ENCODE results near the gene TRIOBP.

Gene TRIOBP

GRCh38 chr22:37759281-37759680 lies 62.4 kb downstream of the TRIOBP start:
- no peaks in the 10 kb centered on the region for H3K27me3 ChIP-seq (replicated peaks)
- no peak overlapping the region for H3K27ac ChIP-seq
- in situ Hi-C loops (cut with HindIII; ENCODE audit: low pct_ligation_motif_present, low sequenced_read_pairs): no loop called here
- peaks cover 69% of the 10 kb centered on the region for H3K36me3 ChIP-seq (replicated peaks)
- TF ChIP-seq CTCF (IDR thresholded peaks at IDR 0.05; ENCODE audit: low read depth, low read length, missing control alignments): no peak
- DNase-seq: no peak
- no peak overlapping the region for H3K4me3 ChIP-seq (ENCODE audit: low read depth, low read length)

GRCh38 chr22:37760152-37760551 lies 63.3 kb downstream of the TRIOBP start:
- no peak for DNase-seq
- no peak for TF ChIP-seq CTCF (IDR thresholded peaks at IDR 0.05; ENCODE audit: low read depth, low read length, missing control alignments)
- H3K4me3 ChIP-seq (ENCODE audit: low read depth, low read length): no peak overlapping the region
- in situ Hi-C loops (cut with HindIII; ENCODE audit: low pct_ligation_motif_present, low sequenced_read_pairs): no loop called here
- H3K27ac ChIP-seq: no peak overlapping the region
- no peaks in the 10 kb centered on the region for H3K27me3 ChIP-seq (replicated peaks)
- peaks cover 63% of the 10 kb centered on the region for H3K36me3 ChIP-seq (replicated peaks)

GRCh38 chr22:37762389-37762836 lies 65.6 kb downstream of the TRIOBP start:
- no peak overlapping the region for H3K4me3 ChIP-seq (ENCODE audit: low read depth, low read length)
- in situ Hi-C loops (cut with HindIII; ENCODE audit: low pct_ligation_motif_present, low sequenced_read_pairs): no loop called here
- no peak for TF ChIP-seq CTCF (IDR thresholded peaks at IDR 0.05; ENCODE audit: low read depth, low read length, missing control alignments)
- H3K27ac ChIP-seq: no peak overlapping the region
- H3K27me3 ChIP-seq (replicated peaks): no peaks in the 10 kb centered on the region
- no peak for DNase-seq
- H3K36me3 ChIP-seq (replicated peaks): peaks cover 62% of the 10 kb centered on the region

- Histone ChIP-seq H3K27me3 (replicated peaks) (no peaks in the 10 kb centered on the region), H3K4me3 (ENCODE audit: low read depth, low read length) (no peak overlapping the region), H3K27ac (no peak overlapping the region), H3K36me3 (replicated peaks) (peaks cover 62% of the 10 kb centered on the region)
- no peak for TF ChIP-seq CTCF (IDR thresholded peaks at IDR 0.05; ENCODE audit: low read depth, low read length, missing control alignments)
- DNase-seq: no peak
- in situ Hi-C loops (cut with HindIII; ENCODE audit: low pct_ligation_motif_present, low sequenced_read_pairs): no loop called here
These were observed 66.2 kb downstream of the TRIOBP start for GRCh38 chr22:37763012-37763411.

- in situ Hi-C loops (cut with HindIII; ENCODE audit: low pct_ligation_motif_present, low sequenced_read_pairs): no loop called here
- TF ChIP-seq CTCF (IDR thresholded peaks at IDR 0.05; ENCODE audit: low read depth, low read length, missing control alignments): no peak
- Histone ChIP-seq H3K27me3 (replicated peaks) (no peaks in the 10 kb centered on the region), H3K36me3 (replicated peaks) (peaks cover 62% of the 10 kb centered on the region), H3K4me3 (ENCODE audit: low read depth, low read length) (no peak overlapping the region), H3K27ac (no peak overlapping the region)
- DNase-seq: no peak
These were observed 66.8 kb downstream of the TRIOBP start for GRCh38 chr22:37763652-37764051.

- Histone ChIP-seq H3K36me3 (replicated peaks) (peaks cover 62% of the 10 kb centered on the region), H3K4me3 (ENCODE audit: low read depth, low read length) (no peak overlapping the region), H3K27ac (no peak overlapping the region), H3K27me3 (replicated peaks) (no peaks in the 10 kb centered on the region)
- no peak for DNase-seq
- TF ChIP-seq CTCF (IDR thresholded peaks at IDR 0.05; ENCODE audit: low read depth, low read length, missing control alignments): no peak
- in situ Hi-C loops (cut with HindIII; ENCODE audit: low pct_ligation_motif_present, low sequenced_read_pairs): no loop called here
These were observed 67.8 kb downstream of the TRIOBP start for GRCh38 chr22:37764622-37765021.
